Transverse colon (tissue), 4 donors: ENCODE measurements around the gene DDX51.

Experiments
- EP300 ChIP-seq: sonication (generic); formaldehyde crosslinking; IDR thresholded peaks from one replicate; pipeline ENCODE4 v1.6.1; 2017; ENCODE audit warnings: antibody characterized with exemption, low read depth
- POLR2AphosphoS5 ChIP-seq, 3 donors: sonication (generic); formaldehyde crosslinking; IDR thresholded peaks; one replicate each; pipeline ENCODE4 v1.6.1; 2016; ENCODE audit warnings: antibody characterized with exemption in 3 of 3
- TF ChIP-seq, protein P1 (sequence below), 5 experiments: fragments of 200-600 bp in 3 of 5; fragments of 450-650 bp in 2 of 5; sonication (generic) in 3 of 5; IDR thresholded peaks; 1 replicate in 2 of 5; 2 replicates in 3 of 5; pipeline ENCODE4 v1.5.1; 2016 to 2017; ENCODE audit warnings: antibody characterized with exemption in 5 of 5, inconsistent platforms in 3 of 5, mild to moderate bottlenecking in 2 of 5, moderate library complexity in 1 of 5

DNA sequence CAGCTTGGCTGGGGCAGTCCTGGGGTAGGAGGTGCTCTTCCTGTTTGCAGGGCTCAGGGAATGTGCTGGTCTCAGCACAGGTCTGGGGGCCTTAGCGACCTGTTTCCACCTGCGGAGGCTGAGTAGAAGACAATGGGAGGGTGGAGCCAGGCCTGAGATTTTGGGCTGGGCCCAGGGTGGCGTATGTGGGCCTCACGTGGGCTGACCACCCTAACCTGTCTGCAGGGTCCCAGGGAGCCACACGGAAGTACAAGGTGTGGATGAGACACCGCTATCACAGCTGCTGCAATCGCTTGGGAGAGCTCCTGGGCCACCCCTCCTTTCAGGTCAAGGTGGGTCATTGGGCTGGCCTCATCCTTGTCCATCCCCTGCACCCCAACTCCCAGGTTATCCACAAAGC, 1.2 kb upstream of the DDX51 start:
- TF ChIP-seq POLR2AphosphoS5 (IDR thresholded peaks at IDR 0.05) (no peak), EP300 (no peak)
- TF ChIP-seq, protein P1, sequence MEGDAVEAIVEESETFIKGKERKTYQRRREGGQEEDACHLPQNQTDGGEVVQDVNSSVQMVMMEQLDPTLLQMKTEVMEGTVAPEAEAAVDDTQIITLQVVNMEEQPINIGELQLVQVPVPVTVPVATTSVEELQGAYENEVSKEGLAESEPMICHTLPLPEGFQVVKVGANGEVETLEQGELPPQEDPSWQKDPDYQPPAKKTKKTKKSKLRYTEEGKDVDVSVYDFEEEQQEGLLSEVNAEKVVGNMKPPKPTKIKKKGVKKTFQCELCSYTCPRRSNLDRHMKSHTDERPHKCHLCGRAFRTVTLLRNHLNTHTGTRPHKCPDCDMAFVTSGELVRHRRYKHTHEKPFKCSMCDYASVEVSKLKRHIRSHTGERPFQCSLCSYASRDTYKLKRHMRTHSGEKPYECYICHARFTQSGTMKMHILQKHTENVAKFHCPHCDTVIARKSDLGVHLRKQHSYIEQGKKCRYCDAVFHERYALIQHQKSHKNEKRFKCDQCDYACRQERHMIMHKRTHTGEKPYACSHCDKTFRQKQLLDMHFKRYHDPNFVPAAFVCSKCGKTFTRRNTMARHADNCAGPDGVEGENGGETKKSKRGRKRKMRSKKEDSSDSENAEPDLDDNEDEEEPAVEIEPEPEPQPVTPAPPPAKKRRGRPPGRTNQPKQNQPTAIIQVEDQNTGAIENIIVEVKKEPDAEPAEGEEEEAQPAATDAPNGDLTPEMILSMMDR (IDR thresholded peaks at IDR 0.05) = no peak
